Prostate gland (tissue), 2 donors: ENCODE results near the gene SLC4A1. TPM values are rescaled to one million over a fixed set of nuclear protein-coding genes. Genes with fewer than 3 reads are reported as not detected.

Source experiments
- DNase-seq: peaks from one replicate; pipeline ENCODE4 v3.0.0-alpha.2; 2019; ENCODE audit warnings: low spot score
- H3K27ac ChIP-seq, 2 donors: fragments of 200-600 bp; sonication (generic); 2 replicates each; pipeline ENCODE4 v1.5.1; 2017 to 2019
- H3K27me3 ChIP-seq: fragments of 200-600 bp; sonication (generic); replicated peaks from 2 replicates; pipeline ENCODE4 v1.5.1; 2019; ENCODE audit not compliant: insufficient read depth
- H3K36me3 ChIP-seq, 2 donors: fragments of 200-600 bp; sonication (generic); 1 replicate in 1 of 2; 2 replicates in 1 of 2; pipeline versions ENCODE4 v1.5.1 to v1.8.1; 2017 to 2019
- H3K4me1 ChIP-seq: fragments of 200-600 bp; sonication (generic); replicated peaks from 2 replicates; pipeline ENCODE4 v1.5.1; 2019
- H3K4me3 ChIP-seq, 2 donors: fragments of 200-600 bp; sonication (generic); 2 replicates each; pipeline ENCODE4 v1.5.1; 2017 to 2019
- H3K9me3 ChIP-seq: fragments of 200-600 bp; sonication (generic); 2 replicates; pipeline ENCODE4 v1.5.1; 2017
- CTCF ChIP-seq, 4 experiments: fragments of 200-600 bp in 2 of 4; fragments of 450-650 bp in 2 of 4; sonication (generic) in 2 of 4; IDR thresholded peaks; 1 replicate in 3 of 4; 2 replicates in 1 of 4; pipeline ENCODE4 v1.5.1; 2016 to 2019; ENCODE audit warnings: antibody characterized with exemption in 4 of 4, mild to moderate bottlenecking in 2 of 4, moderate library complexity in 2 of 4
- POLR2A ChIP-seq: fragments of 450-650 bp; IDR thresholded peaks from one replicate; pipeline ENCODE4 v1.6.1; 2016; ENCODE audit warnings: antibody characterized with exemption, mild to moderate bottlenecking
- POLR2AphosphoS5 ChIP-seq: sonication (generic); formaldehyde crosslinking; IDR thresholded peaks from one replicate; pipeline ENCODE4 v1.6.1; 2017; ENCODE audit warnings: antibody characterized with exemption
- WGBS: methylation state at CpG from one replicate; pipeline ENCODE4 v1.1.5; 2018; 5-methylcytosine and 5-hydroxymethylcytosine counted together
- intact Hi-C: fragments of 100-400 bp; cut with DNase I; formaldehyde crosslinking; loops from one replicate; pipeline ENCODE4 v1.14.2; 2022
- total RNA-seq, 2 donors: library from RNA; depleted of rRNA; stranded (reverse); fragments of >200 nt; gene quantifications; one replicate each; pipeline ENCODE4 v1.1.0, GENCODE V29; 2016

The SLC4A1 gene
- total RNA-seq, result under 1 TPM in 1 of 2 donors, not detected in 1; 0.51 TPM

GRCh38 chr17:44267818-44268490 lies at the start of gene SLC4A1:
Gene SLC4A1, minus strand, starts transcription at chr17:44268135. Its CDS starts 5,269 bp downstream, at chr17:44262866.
- H3K9me3 ChIP-seq, result no peaks in the 10 kb centered on the region
- H3K27me3 ChIP-seq, result no peaks in the 10 kb centered on the region
- no peaks in the 10 kb centered on the region for H3K36me3 ChIP-seq
- no peak for DNase-seq
- no peak for TF ChIP-seq CTCF (IDR thresholded peaks at IDR 0.05)
- TF ChIP-seq POLR2A, result no peak
- TF ChIP-seq POLR2AphosphoS5, result no peak
- intact Hi-C loops, result no loop called here
- WGBS, result 61% methylated on average over 13 of the region's 14 CpGs
- H3K27ac ChIP-seq, result no peak within 1 kb of the TSS
- no peaks in the 10 kb centered on the region for H3K4me1 ChIP-seq
- H3K4me3 ChIP-seq, result no peak within 1 kb of the TSS

- Histone ChIP-seq H3K36me3 (peaks cover 8 to 21% of the 10 kb centered on the region in 2 donors), H3K9me3 (no peaks in the 10 kb centered on the region), H3K4me3 (no peak overlapping the region), H3K4me1 (no peaks in the 10 kb centered on the region), H3K27ac (no peak overlapping the region), H3K27me3 (no peaks in the 10 kb centered on the region)
- 95% methylated on average over 6 of the region's 6 CpGs for WGBS
- intact Hi-C loops, result no loop called here
- TF ChIP-seq POLR2AphosphoS5, result no peak
- TF ChIP-seq POLR2A, result no peak
- no peak for TF ChIP-seq CTCF (IDR thresholded peaks at IDR 0.05)
- no peak for DNase-seq
Observed at GRCh38 chr17:44317545-44317944, 49.6 kb upstream of the SLC4A1 start.

- intact Hi-C loops, result no loop called here
- peaks cover 6 to 17% of the 10 kb centered on the region in 2 donors for H3K36me3 ChIP-seq
- H3K4me1 ChIP-seq, result no peaks in the 10 kb centered on the region
- 7% methylated on average over 38 of the region's 38 CpGs for WGBS
- TF ChIP-seq POLR2A, result no peak
- H3K27me3 ChIP-seq, result no peaks in the 10 kb centered on the region
- H3K4me3 ChIP-seq, result no peak overlapping the region
- H3K9me3 ChIP-seq, result no peaks in the 10 kb centered on the region
- DNase-seq, result no peak
- H3K27ac ChIP-seq, result no peak overlapping the region
Observed at GRCh38 chr17:44315760-44316731, 48.1 kb upstream of the SLC4A1 start.

GRCh38 chr17:44314869-44315661 lies 47.1 kb upstream of the SLC4A1 start:
- TF ChIP-seq POLR2AphosphoS5, result no peak
- TF ChIP-seq CTCF (IDR thresholded peaks at IDR 0.05), result no peak
- TF ChIP-seq POLR2A, result no peak
- Histone ChIP-seq H3K36me3 (peaks cover 0 to 7% of the 10 kb centered on the region in 2 donors), H3K9me3 (no peaks in the 10 kb centered on the region), H3K4me3 (peak overlapping the region; percentile 18 to 27), H3K27me3 (no peaks in the 10 kb centered on the region), H3K27ac (no peak overlapping the region), H3K4me1 (no peaks in the 10 kb centered on the region)
- intact Hi-C loops, result no loop called here
- DNase-seq, result no peak
- 1% methylated on average over 76 of the region's 81 CpGs for WGBS

GRCh38 chr17:44314524-44314868 lies 46.6 kb upstream of the SLC4A1 start:
- 32% methylated on average over 10 of the region's 11 CpGs for WGBS
- Histone ChIP-seq H3K4me3 (no peak overlapping the region), H3K4me1 (no peaks in the 10 kb centered on the region), H3K27me3 (no peaks in the 10 kb centered on the region), H3K9me3 (no peaks in the 10 kb centered on the region), H3K27ac (no peak overlapping the region), H3K36me3 (peaks cover 0 to 2% of the 10 kb centered on the region in 2 donors)
- intact Hi-C loops, result no loop called here
- TF ChIP-seq POLR2AphosphoS5 (no peak), CTCF (IDR thresholded peaks at IDR 0.05) (no peak), POLR2A (no peak)
- no peak for DNase-seq
